HepG2 (cell line): ENCODE measurements around the gene C1orf185. TPM values are rescaled to one million over a fixed set of nuclear protein-coding genes. Genes with fewer than 3 reads are reported as not detected.
A peak's percentile ranks its signal among the peaks of the same experiment; 100 is the strongest.

Experiments
- ATAC-seq: fragments of 200-7000 bp; cut with Tn5 transposase; 3 replicates; pipeline ENCODE4 v1.9.1; 2020; ENCODE audit warnings: mild to moderate bottlenecking, moderate library complexity
- BruUV-seq: library from RNA; stranded (reverse); fragments of 400-500 nt; replicated peaks from 2 replicates; lab custom pipeline; 2021; lab: Mats Ljungman, UMichigan
- CTCF ChIA-PET: fragments of 300-600 bp; formaldehyde crosslinking; extraction: SDS; loops from one replicate; lab custom pipeline; 2021; ENCODE audit warnings: low total read pairs, inconsistent platforms, low intra/inter-chr PET ratio; lab: Yijun Ruan, JAX
- POLR2A ChIA-PET: fragments of 350-600 bp; sonication (Branson Sonifier 250); formaldehyde crosslinking; loops from one replicate; lab custom pipeline; 2020; ENCODE audit warnings: antibody characterized with exemption, inconsistent platforms; lab: Yijun Ruan, JAX
- DNase-seq: peaks from one replicate; pipeline ENCODE4 v3.0.0-alpha.2; 2015; ENCODE audit warnings: low spot score
- FAIRE-seq: peaks from 3 replicates; lab custom pipeline; 2011; peaks lifted over from hg19 to GRCh38; lab: Jason Lieb, UNC
- H2AFZ ChIP-seq: one replicate; pipeline ENCODE4 v1.6.1; 2011; ENCODE audit warnings: low read length, inconsistent platforms
- H3K27ac ChIP-seq: fragments of 300-600 bp; 3 replicates; pipeline ENCODE4 v1.8.0; 2011; ENCODE audit warnings: mixed run types, mild to moderate bottlenecking, mixed read lengths, low read length, inconsistent platforms; ENCODE audit not compliant: insufficient read depth; ENCODE audit errors: extremely low read length
- H3K27me3 ChIP-seq, 2 experiments: fragments of 200-600 bp in 1 of 2; 2 replicates in 1 of 2; 3 replicates in 1 of 2; pipeline versions ENCODE4 v1.6.0 to v1.8.0; 2011; ENCODE audit warnings: low read length in 2 of 2, mild to moderate bottlenecking in 2 of 2, moderate library complexity in 2 of 2, inconsistent platforms in 1 of 2; ENCODE audit not compliant: insufficient read depth in 2 of 2, control insufficient read depth in 1 of 2
- H3K36me3 ChIP-seq, 2 experiments: fragments of 200-600 bp in 1 of 2; replicated peaks in 1 of 2; 2 replicates in 1 of 2; 3 replicates in 1 of 2; pipeline versions ENCODE4 v1.5.1 to v1.8.0; 2011; ENCODE audit warnings: low read length in 2 of 2, inconsistent platforms in 1 of 2; ENCODE audit not compliant: insufficient read depth in 2 of 2, control insufficient read depth in 1 of 2
- H3K4me1 ChIP-seq: 2 replicates; pipeline ENCODE4 v1.5.1; 2012; ENCODE audit warnings: low read length, inconsistent platforms; ENCODE audit not compliant: insufficient read depth
- H3K4me2 ChIP-seq: 2 replicates; pipeline ENCODE4 v1.6.0; 2011; ENCODE audit warnings: low read depth, low read length, inconsistent platforms
- H3K4me3 ChIP-seq, 3 experiments: fragments of 200-600 bp in 1 of 3; sonication (generic), shearing (Covaris generic) in 1 of 3; replicated peaks in 1 of 3; 2 replicates each; pipeline ENCODE4 v1.5.1; 2011 to 2016; ENCODE audit warnings: low read length in 3 of 3, inconsistent platforms in 2 of 3, low read depth in 2 of 3, mild to moderate bottlenecking in 2 of 3, control low read depth in 1 of 3, mixed read lengths in 1 of 3; ENCODE audit not compliant: insufficient read depth in 1 of 3
- H3K79me2 ChIP-seq: one replicate; pipeline ENCODE4 v1.6.1; 2011; ENCODE audit warnings: low read length, inconsistent platforms; ENCODE audit not compliant: insufficient read depth
- H3K9ac ChIP-seq: 2 replicates; pipeline ENCODE4 v1.6.0; 2011; ENCODE audit warnings: mild to moderate bottlenecking, low read depth, low read length, inconsistent platforms; ENCODE audit not compliant: insufficient read depth
- H3K9me3 ChIP-seq: 2 replicates; pipeline ENCODE4 v1.5.1; 2012; ENCODE audit warnings: mild to moderate bottlenecking, low read length
- H4K20me1 ChIP-seq: 2 replicates; pipeline ENCODE4 v1.6.0; 2011; ENCODE audit warnings: inconsistent platforms, mild to moderate bottlenecking, low read length, moderate library complexity; ENCODE audit not compliant: insufficient read depth
- ERF ChIP-seq: IDR thresholded peaks from 2 replicates; pipeline ENCODE4 v1.6.1; 2018; ENCODE audit warnings: missing biosample characterization, missing genetic modification reagents
- HHEX ChIP-seq: IDR thresholded peaks from 2 replicates; pipeline ENCODE4 v1.6.1; 2016; ENCODE audit warnings: control low read depth
- HIVEP1 ChIP-seq: sonication (generic); formaldehyde crosslinking; IDR thresholded peaks from 2 replicates; pipeline ENCODE4 v1.4.0; 2020; ENCODE audit warnings: mild to moderate bottlenecking, missing genetic modification reagents
- LCORL ChIP-seq, 2 experiments: fragments of 450-650 bp in 1 of 2; sonication (generic) in 1 of 2; formaldehyde crosslinking in 1 of 2; IDR thresholded peaks; 2 replicates each; pipeline versions ENCODE4 v1.5.0 to v1.6.1; 2017 to 2020; ENCODE audit warnings: antibody characterized with exemption in 1 of 2, missing genetic modification reagents in 1 of 2
- MXI1 ChIP-seq: IDR thresholded peaks from 3 replicates; pipeline ENCODE4 v1.6.1; 2012; ENCODE audit warnings: low read depth, low read length, inconsistent platforms, borderline replicate concordance
- SETDB1 ChIP-seq: sonication (generic); formaldehyde crosslinking; IDR thresholded peaks from 2 replicates; pipeline ENCODE4 v1.5.1; 2020; ENCODE audit warnings: missing genetic modification reagents, mild to moderate bottlenecking, borderline replicate concordance
- THRA ChIP-seq: sonication (generic); formaldehyde crosslinking; IDR thresholded peaks from 2 replicates; pipeline ENCODE4 v1.4.0; 2020; ENCODE audit warnings: missing genetic modification reagents, borderline replicate concordance
- ZFP82 ChIP-seq: sonication (generic); formaldehyde crosslinking; IDR thresholded peaks from 2 replicates; pipeline ENCODE4 v1.5.1; 2020; ENCODE audit warnings: mild to moderate bottlenecking, missing genetic modification reagents, borderline replicate concordance
- ZFP91 ChIP-seq: sonication (generic); formaldehyde crosslinking; IDR thresholded peaks from 2 replicates; pipeline ENCODE4 v1.9.0; 2022; ENCODE audit warnings: missing genetic modification reagents, mild to moderate bottlenecking, borderline replicate concordance
- ZNF367 ChIP-seq: sonication (generic); formaldehyde crosslinking; IDR thresholded peaks from 2 replicates; pipeline ENCODE4 v1.4.0; 2020; ENCODE audit warnings: missing genetic modification reagents, borderline replicate concordance
- ZNF562 ChIP-seq: sonication (generic); formaldehyde crosslinking; IDR thresholded peaks from 2 replicates; pipeline ENCODE4 v1.8.0; 2022; ENCODE audit warnings: missing genetic modification reagents, borderline replicate concordance
- ZNF660 ChIP-seq: sonication (generic); formaldehyde crosslinking; IDR thresholded peaks from 2 replicates; pipeline ENCODE4 v1.5.1; 2020; ENCODE audit warnings: mild to moderate bottlenecking, low read depth, missing genetic modification reagents, borderline replicate concordance
- ZNF704 ChIP-seq: sonication (generic); formaldehyde crosslinking; IDR thresholded peaks from 2 replicates; pipeline ENCODE4 v1.8.1; 2023; ENCODE audit warnings: mild to moderate bottlenecking, inconsistent platforms, moderate library complexity, missing genetic modification reagents, borderline replicate concordance
- WGBS: methylation state at CpG from one replicate; pipeline ENCODE4 v1.1.6; 2017; ENCODE audit warnings: low lambda C conversion rate; 5-methylcytosine and 5-hydroxymethylcytosine counted together
- in situ Hi-C: cut with HindIII; loops from 2 replicates; pipeline ENCODE4 v1.10.0; 2017; ENCODE audit warnings: low pct_unique_long_range_greater_than_20kb; ENCODE audit not compliant: extremely low pct_ligation_motif_present
- intact Hi-C: fragments of 100-400 bp; cut with micrococcal nuclease; formaldehyde crosslinking; loops from one replicate; pipeline ENCODE4 v1.10.0; 2022; ENCODE audit not compliant: unreplicated experiment
- polyA plus RNA-seq, 8 experiments: library from polyadenylated mRNA; depleted of rRNA in 3 of 8; stranded (reverse) in 7 of 8; unstranded in 1 of 8; fragments of >200 nt; fragmentation: Illumina TruSeq in 4 of 8; extraction: Trizol in 4 of 8; gene quantifications; 2 replicates each; pipeline versions ENCODE4 v1.2.1 to v1.2.3, GENCODE V29; 2011 to 2016; ENCODE audit warnings: low read depth in 4 of 8, missing spikeins in 1 of 8, mixed read lengths in 1 of 8; ENCODE audit not compliant: insufficient read depth in 1 of 8
- total RNA-seq, 5 experiments: library from RNA; depleted of rRNA; stranded (reverse); fragments of >200 nt; fragmentation: Illumina TruSeq; extraction: Trizol; gene quantifications; 2 replicates each; pipeline ENCODE4 v1.2.3, GENCODE V29; 2016; ENCODE audit warnings: low read depth in 1 of 5

Gene C1orf185
- total and polyA plus RNA-seq, 2 of the 13 experiments (the other 11 are each of a cell fraction or from before 2014, with no cell fraction given), result not detected

- TF ChIP-seq ZNF704 (CRISPR knock-in tag), result no peak
- TF ChIP-seq, all 625 proteins: peak for 0
Measured at GRCh38 chr1:51168936-51169335, 66.9 kb downstream of the C1orf185 start (continued).

- Histone ChIP-seq H3K79me2 (no peaks in the 10 kb centered on the region), H3K4me1 (no peaks in the 10 kb centered on the region), H3K9me3 (no peaks in the 10 kb centered on the region), H3K4me3 (no peak overlapping the region), H3K27ac (no peak overlapping the region), H2AFZ (no peak overlapping the region), H3K36me3 (no peaks in the 10 kb centered on the region), H3K4me2 (no peak overlapping the region), H3K9ac (no peak overlapping the region), H3K27me3 (no peaks in the 10 kb centered on the region), H4K20me1 (no peaks in the 10 kb centered on the region)
- BruUV-seq, result no TSS peak
- POLR2A ChIA-PET, result no interaction called here
- ATAC-seq, result peak; percentile 82
- intact Hi-C loops, result no loop called here
- DNase-seq, result peak; percentile 80
- CTCF ChIA-PET, result no interaction called here
- no peak for FAIRE-seq
- in situ Hi-C loops, result no loop called here
- 2% methylated on average over 1 of the region's 1 CpG for WGBS
- TF ChIP-seq HHEX (CRISPR knock-in tag), result no peak
- TF ChIP-seq THRA (CRISPR knock-in tag), result no peak
- TF ChIP-seq ZNF660 (CRISPR knock-in tag), result no peak
- no peak for TF ChIP-seq MXI1
- no peak for TF ChIP-seq LCORL (IDR thresholded peaks at IDR 0.05)
- no peak for TF ChIP-seq LCORL (CRISPR knock-in tag; IDR thresholded peaks at IDR 0.05)
- no peak for TF ChIP-seq ZFP82 (CRISPR knock-in tag)
- TF ChIP-seq ZNF367 (CRISPR knock-in tag), result no peak
- TF ChIP-seq HIVEP1 (CRISPR knock-in tag), result no peak
- TF ChIP-seq ZFP91 (CRISPR knock-in tag), result no peak
- TF ChIP-seq SETDB1, result no peak
- no peak for TF ChIP-seq ZNF562 (CRISPR knock-in tag)
- TF ChIP-seq ERF (CRISPR knock-in tag), result no peak
Measured at GRCh38 chr1:51170342-51170741, 68.3 kb downstream of the C1orf185 start.
